GM18951 (cell line): ENCODE results near the gene TPX2.

Source experiments
- POLR2A ChIP-seq: IDR thresholded peaks from 4 replicates; pipeline ENCODE4 v1.6.1; 2011; ENCODE audit warnings: mild to moderate bottlenecking; ENCODE audit not compliant: insufficient read length, insufficient read depth; ENCODE audit errors: extremely low read depth
- in situ Hi-C: fragments of 300-500 bp; cut with MboI; formaldehyde crosslinking; loops from one replicate; pipeline ENCODE4 v1.12.0; 2022; ENCODE audit warnings: low sequenced_read_pairs, mixed read lengths, inconsistent platforms; ENCODE audit not compliant: unreplicated experiment

TPX2 gene

DNA sequence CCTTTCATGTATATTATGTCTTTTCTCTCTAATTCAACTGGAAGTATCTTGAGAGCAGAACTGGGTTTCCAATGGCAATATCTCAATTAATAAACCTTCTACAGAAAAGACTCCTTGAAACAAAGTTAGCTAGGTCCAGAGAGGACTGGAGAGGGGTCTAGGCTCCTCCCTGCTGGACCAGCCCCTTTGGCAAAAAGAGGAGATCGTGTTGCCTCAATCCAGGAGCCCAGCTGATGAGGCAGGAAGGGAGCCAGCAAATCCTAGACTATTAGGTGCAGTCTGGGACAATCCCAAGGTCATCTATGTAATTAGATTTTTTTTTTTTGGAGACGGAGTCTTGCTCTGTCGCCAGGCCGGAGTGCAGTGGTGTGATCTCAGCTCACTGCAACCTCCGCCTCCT is 38.3 kb upstream of the TPX2 start:
- no peak for TF ChIP-seq POLR2A
- in situ Hi-C loops = no loop called here

DNA sequence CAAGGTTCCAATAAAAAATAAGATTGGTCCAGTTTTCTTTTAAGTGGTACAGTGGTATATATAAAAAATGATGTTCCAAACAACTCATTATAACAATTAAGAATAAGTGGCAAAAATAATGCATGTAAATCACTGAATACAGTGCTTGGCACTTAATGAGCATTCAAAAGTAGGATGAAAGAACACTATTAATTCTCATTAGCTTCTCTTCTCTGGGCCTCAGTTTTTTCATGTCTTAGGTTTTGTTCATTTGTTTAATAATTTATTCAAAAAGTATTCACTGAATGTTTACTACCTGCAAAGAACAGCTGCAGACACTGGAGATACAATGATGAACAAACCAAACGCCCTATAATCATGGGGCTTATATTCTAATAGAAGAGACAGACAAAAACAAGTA is 37.5 kb upstream of the TPX2 start:
- in situ Hi-C loops = no loop called here
- TF ChIP-seq POLR2A = no peak

DNA sequence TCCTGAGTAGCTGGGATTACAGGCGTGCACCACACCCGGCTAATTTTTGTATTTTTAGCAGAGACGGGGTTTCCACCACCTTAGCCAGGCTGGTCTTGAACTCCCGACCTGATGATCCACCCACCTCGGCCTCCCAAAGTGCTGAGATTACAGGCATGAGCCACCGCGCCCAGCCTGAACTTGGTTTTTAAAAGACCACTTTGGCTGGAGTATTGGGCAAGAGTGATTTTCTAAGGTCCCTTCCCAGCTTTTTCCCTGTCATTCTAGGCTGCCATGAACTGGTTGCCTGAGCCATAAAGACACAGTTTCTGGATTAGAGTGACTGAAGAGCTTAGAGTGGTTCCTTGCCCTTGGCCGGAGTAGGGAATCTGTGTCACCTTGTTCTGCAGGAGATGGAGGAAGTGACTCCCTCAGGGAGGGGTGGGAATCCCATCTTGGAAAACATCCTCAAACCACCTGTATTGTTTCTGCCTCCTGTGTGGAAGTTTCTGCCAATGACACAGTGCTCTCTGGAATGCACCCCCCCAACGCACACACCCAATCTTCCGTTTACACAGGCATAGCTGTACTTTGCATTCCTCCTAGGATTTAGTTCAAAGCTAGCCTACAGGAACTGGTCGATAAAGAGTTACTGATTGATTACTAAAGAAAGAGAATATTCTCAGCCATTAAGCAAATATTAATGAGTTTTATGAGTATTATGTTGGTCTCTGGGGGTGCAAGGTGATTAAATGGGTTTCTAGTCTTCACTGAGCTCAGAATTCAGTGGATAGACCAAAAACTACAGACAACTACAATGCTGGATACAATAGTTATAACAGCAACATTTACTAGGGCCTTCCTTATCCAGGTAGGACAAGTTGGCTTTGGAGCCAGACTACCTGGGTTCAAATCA is 34.6 kb upstream of the TPX2 start:
- no peak for TF ChIP-seq POLR2A
- in situ Hi-C loops = no loop called here

DNA sequence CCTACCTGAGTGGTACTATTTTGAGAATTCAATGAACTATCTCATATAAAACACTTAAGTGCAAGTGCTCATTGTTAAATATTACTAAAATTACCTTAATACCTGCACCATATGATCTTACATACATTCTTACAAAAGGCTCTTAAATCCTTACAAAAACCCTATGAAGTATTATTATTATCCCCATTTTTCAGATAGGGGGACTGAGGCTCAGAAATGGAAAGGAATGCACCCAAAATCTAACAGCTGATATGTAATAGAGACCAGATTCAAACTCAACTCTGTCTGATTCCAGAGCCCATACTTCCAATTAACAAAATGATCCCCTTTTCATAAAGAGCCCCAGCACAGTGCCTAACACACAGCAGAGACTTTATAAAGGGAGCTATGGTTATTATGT is 33.9 kb upstream of the TPX2 start:
- TF ChIP-seq POLR2A = no peak
- in situ Hi-C loops = no loop called here

DNA sequence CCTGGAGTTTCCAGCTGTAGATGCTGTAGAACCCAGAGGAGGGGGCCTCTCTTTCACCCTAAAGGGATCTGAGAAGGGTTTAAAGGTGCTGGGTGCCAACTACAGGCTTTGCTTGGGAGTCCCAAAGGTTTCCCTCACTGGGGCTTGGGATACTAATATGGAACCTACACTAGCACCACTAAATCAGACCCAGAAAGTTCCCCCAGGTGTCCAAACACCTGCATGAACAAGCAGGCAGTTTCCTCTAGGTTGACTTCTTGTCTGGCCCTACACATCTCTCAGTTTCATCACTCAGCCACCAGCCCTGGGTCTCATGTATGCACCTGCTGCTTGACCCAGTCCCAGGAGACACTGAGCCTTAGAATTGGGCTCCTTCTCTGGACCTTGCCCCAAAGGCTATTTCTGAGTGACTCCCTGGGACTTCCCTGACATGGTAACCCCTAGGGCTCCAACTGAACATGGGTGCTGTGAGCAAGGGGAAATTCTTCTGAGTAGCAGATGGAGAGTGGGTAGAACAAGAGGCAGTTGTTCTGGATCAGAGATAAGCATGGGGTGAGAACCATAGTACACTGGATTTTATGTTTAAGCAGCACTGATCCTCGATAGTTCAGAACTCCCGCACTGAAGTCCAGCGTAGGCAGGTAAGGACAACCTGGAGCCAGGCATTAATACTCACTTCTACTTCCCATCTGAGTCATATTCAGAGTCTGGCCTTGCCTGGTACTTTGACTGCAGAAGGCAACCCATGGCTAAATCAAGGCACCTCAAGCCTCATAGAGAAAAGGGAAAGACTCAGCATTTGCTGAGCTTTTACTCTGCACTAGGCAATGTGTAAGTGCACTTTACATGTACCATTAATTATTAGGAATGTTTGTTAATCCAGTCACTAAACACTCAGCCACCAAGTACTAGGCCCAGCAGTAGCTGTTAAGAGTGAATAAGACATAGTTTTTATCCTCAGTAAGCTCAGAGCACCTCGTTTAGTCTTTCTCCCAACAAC is 33.2 kb upstream of the TPX2 start:
- in situ Hi-C loops = no loop called here
- no peak for TF ChIP-seq POLR2A

DNA sequence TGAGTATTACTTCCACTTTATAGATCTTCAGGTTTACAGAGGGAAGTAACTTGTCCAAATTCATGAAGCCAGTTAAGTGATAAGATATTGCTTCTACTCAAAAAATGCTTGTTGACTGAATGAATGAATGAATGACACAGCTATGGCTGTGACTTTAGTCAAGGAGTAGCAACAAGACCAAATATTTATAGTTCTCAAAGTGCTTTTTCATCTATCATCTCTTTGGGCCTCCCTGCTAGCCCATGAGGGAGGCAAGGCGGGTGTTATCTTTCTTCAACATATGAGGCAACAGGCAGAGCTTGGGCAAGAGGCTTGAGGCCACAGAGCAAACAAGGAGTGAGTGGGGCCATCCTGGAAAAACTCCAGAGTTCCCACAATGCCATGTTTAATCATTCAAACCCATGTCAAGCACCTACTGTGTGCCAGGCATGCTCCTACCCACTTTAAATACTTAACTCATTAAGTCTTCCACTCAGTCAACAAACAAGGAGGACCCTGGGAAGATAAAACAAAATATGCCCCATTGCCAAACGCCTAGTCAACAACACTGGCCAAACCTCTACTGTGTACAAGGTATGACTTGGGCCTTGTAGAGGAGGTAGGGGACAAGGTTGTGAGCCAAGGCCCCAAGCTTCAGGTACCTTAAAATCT is 32.4 kb upstream of the TPX2 start:
- in situ Hi-C loops = no loop called here
- TF ChIP-seq POLR2A = no peak

DNA sequence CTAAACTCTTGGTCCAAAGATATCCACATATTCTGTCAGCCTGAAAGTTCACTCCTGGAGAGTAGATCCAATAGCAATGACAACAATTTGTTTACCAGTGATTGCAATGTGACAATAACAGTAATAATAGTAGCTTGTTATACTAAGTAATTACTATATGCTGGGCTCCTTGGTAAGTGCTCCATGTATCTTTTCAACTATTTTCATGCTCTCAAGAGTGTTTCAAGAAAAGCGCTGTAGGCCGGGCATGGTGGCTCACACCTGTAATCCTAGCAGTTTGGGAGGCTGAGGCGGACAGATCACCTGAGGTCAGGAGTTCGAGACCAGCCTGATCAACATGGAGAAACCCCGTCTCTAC is 31.9 kb upstream of the TPX2 start:
- TF ChIP-seq POLR2A = no peak
- in situ Hi-C loops = no loop called here

DNA sequence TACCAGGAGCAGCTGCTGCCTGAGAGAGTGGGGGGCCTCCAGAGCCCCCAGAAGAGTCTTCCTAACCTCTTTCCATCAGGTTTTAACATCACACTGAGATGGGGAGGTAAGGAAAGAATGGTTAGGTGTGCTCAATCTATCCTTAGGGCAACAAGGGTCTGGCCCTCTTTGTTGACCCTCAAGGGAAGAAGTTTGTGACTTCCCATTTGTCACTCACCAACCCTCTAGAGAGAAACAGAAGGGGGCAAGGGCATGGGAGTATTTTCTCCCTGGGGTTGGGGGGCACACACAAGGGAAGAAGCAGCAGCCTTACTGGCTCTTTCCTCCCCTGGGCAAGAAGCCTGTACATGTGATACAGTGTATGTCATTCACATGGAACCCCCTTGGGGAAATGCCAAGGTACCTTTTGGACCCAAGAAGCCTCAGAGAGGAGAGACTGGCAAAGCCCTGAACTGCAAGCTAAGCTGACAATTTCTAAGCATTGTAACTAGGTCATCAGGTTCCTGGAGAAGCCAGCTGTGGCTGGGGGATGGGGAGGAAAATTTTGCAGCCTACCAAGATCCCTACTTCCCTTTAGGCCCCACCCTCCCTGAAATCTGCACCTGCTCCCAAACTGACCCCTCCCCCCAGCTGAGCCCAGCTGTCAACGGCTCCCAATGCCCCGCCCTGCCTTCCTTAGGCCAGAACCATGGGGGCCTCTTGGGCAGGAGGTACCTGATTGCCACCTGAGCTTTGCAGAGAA is 30.9 kb upstream of the TPX2 start:
- no peak for TF ChIP-seq POLR2A
- in situ Hi-C loops = no loop called here

DNA sequence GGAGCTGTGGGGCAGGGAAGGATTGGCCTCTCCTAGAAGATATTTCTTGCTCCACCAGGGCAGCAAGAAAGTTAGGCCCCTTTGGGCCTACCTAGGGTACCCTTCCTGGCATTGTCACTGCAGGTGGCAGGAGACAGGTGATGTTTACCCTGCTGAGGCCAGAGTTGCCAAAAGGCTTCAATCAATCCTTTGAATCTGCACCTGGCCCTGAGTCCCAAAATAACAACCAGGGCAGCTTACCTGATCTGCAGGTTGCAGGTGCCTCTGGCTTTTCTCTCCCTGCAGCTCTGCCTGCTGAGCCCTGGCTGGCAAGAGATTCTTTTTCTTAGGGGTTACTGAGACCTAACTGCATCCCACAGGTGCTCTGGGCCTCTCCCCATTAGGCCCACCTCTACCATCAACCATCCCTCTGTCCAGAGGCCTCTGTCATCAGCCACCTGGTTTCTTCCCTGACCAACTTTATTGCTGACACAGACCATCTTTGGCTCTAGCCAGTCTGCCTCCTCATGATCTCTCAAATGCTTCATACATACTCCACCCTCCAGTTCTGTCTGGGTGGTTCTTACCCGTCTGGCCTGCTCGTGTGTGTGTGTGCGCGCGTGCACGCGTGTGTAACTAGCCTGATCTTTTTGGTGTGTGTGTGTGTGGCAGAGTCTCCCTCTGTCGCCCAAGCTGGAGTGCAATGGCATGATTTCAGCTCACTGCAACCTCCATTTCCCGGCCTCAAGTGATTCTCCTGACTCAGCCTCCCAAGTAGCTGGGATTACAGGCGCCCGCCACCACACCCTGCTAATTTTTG is 30.2 kb upstream of the TPX2 start:
- TF ChIP-seq POLR2A = no peak
- in situ Hi-C loops = no loop called here

DNA sequence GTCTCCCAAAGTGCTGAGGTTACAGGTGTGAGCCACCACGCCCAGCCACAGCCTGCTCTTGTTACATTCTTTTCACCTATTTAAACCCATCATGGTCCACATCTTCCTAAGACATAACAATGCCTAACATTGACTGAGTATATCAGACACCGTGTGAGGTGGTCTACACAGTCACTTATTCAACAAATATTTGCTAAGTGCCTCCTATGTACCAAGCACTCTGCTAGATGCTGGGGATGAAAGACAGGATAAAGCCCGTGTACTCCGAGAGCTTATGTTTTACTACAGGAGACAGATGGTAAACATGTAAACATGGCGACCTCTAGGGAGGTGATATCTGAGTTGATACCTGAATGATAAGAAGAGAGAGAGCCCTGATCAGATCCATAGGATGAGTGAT is 29.2 kb upstream of the TPX2 start:
- TF ChIP-seq POLR2A = no peak
- in situ Hi-C loops = loop anchor here (5.0 kb wide), 1 partner anchor 43 kb away; no protein-coding TSS in a partner anchor

DNA sequence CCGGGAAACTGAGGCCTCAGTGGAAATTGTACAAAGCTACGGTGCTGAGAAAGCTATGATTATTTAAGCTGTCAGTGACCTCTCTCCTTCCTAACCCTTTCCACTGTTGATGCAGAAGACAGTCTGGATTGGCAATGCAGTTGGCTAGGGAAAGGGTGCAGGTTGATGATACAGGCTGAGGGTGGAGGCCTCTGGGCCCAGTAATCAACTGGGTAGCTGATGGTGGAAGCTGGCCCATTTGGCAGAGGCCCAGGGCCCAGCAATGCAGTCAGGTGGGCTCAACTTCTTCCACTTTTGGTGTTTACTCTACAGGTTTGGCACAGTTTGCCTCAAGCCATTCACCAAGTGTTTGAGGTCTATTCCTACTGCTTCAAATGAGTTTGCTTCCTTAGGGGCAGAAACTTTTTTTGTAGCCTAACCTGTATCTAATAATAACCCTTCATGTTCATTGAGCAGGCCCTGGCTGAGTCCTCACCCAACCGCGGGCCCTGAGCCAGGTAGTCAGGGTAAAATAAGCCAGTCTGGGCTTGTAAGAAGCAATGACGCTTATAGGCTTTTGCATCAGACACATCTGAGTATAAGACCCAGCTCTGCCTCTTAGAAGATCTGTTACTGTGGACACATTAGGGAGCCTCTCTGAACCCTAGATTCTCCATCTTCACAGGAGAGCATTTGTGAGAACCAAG is 28.5 kb upstream of the TPX2 start:
- in situ Hi-C loops = loop anchor here (5.0 kb wide), 1 partner anchor 43 kb away; no protein-coding TSS in a partner anchor

More for the DNA sequence above, 28.5 kb upstream of the TPX2 start:
- no peak for TF ChIP-seq POLR2A
